ENCODE measurements around the gene PRTN3. TPM values are rescaled to one million over a fixed set of nuclear protein-coding genes. Genes with fewer than 3 reads are reported as not detected.

Gene PRTN3
- polyA plus RNA-seq, 1 of the 3 experiments (the other 2 are of a cell fraction), result not detected

- Histone ChIP-seq H4K20me1 (ENCODE audit: insufficient read depth) (no peaks in the 10 kb centered on the region), H3K4me1 (ENCODE audit: control insufficient read depth in 1 of 2, insufficient read depth in 2 of 2, low read depth in 1 of 2, low read length in 1 of 2) (peaks cover 0 to 4% of the 10 kb centered on the region in 2 experiments; a peak in 1 of 4 replicates), H3K4me2 (no peak overlapping the region), H3K27me3 (ENCODE audit: insufficient read depth) (peaks cover 18% of the 10 kb centered on the region), H3K27ac (ENCODE audit: low read depth in 2 of 2, low read length in 1 of 2) (no peak overlapping the region), H3K9me2 (no peaks in the 10 kb centered on the region), H3K9me3 (no peaks in the 10 kb centered on the region), H3F3A (replicated peaks; ENCODE audit: insufficient read depth) (peaks cover 7% of the 10 kb centered on the region), H3K9ac (no peak overlapping the region), H2AFZ (ENCODE audit: low read depth) (no peak overlapping the region), H3K79me2 (ENCODE audit: insufficient read depth) (no peaks in the 10 kb centered on the region), H3K4me3 (ENCODE audit: low read depth in 2 of 2, low read length in 1 of 2) (no peak overlapping the region; a peak in 1 of 4 replicates), H3K36me3 (replicated peaks in 1 of 2; ENCODE audit: control insufficient read depth in 1 of 2, insufficient read depth in 2 of 2, low read length in 1 of 2) (peaks cover 0 to 4% of the 10 kb centered on the region in 2 experiments)
- CTCF ChIA-PET, result interaction anchor here (1.1 to 2.5 kb wide), 17 partner anchors 13 to 218 kb away, joined by 3 to 29 read pairs (median 5); partner anchors contain the start of genes KISS1R and WDR18
- 39% methylated on average over 33 of the region's 48 CpGs for WGBS (ENCODE audit: low lambda C conversion rate)
- POLR2A ChIA-PET, result interaction anchor here (1.2 kb wide), 1 partner anchor 133 kb away, joined by 3 read pairs; no protein-coding TSS in a partner anchor
- TF ChIP-seq PBX3 (IDR thresholded peaks at IDR 0.05), result no peak; the same call in 1 of the 2 replicates
- TF ChIP-seq FOXM1 (IDR thresholded peaks at IDR 0.05; ENCODE audit: low read depth), result no peak
- no peak for TF ChIP-seq TCF12 (IDR thresholded peaks at IDR 0.05)
- 0 out of 2 replicates have a peak, but pooled peaks have one; percentile 41 for TF ChIP-seq MAX (IDR thresholded peaks at IDR 0.05; ENCODE audit: low read depth)
- DNase-seq, result peak; percentile 91
Measured at GRCh38 chr19:862581-863314, 21.9 kb downstream of the PRTN3 start.

GRCh38 chr19:863315-863620 lies 22.5 kb downstream of the PRTN3 start:
- H3K9ac ChIP-seq, result no peak overlapping the region
- H3K4me1 ChIP-seq (ENCODE audit: control insufficient read depth in 1 of 2, insufficient read depth in 2 of 2, low read depth in 1 of 2, low read length in 1 of 2), result peaks cover 0 to 4% of the 10 kb centered on the region in 2 experiments; a peak in 1 of 4 replicates
- peaks cover 18% of the 10 kb centered on the region for H3K27me3 ChIP-seq (ENCODE audit: insufficient read depth)
- H4K20me1 ChIP-seq (ENCODE audit: insufficient read depth), result no peaks in the 10 kb centered on the region
- DNase-seq, result no peak
- H3K36me3 ChIP-seq (replicated peaks in 1 of 2; ENCODE audit: control insufficient read depth in 1 of 2, insufficient read depth in 2 of 2, low read length in 1 of 2), result peaks cover 0 to 9% of the 10 kb centered on the region in 2 experiments
- H3K79me2 ChIP-seq (ENCODE audit: insufficient read depth), result no peaks in the 10 kb centered on the region
- no peak overlapping the region for H3K4me3 ChIP-seq (ENCODE audit: low read depth in 2 of 2, low read length in 1 of 2)
- no peaks in the 10 kb centered on the region for H3K9me2 ChIP-seq
- H2AFZ ChIP-seq (ENCODE audit: low read depth), result no peak overlapping the region
- POLR2A ChIA-PET, result interaction anchor here (1.2 kb wide), 1 partner anchor 133 kb away, joined by 3 read pairs; no protein-coding TSS in a partner anchor
- H3K27ac ChIP-seq (ENCODE audit: low read depth in 2 of 2, low read length in 1 of 2), result no peak overlapping the region
- TF ChIP-seq SIN3A (IDR thresholded peaks at IDR 0.05; ENCODE audit: borderline replicate concordance, low read depth, low read length) (no peak), YY1 (IDR thresholded peaks at IDR 0.05; ENCODE audit: low read depth) (no peak), ZBTB33 (IDR thresholded peaks at IDR 0.05; ENCODE audit: borderline replicate concordance, low read depth) (no peak), RXRA (IDR thresholded peaks at IDR 0.05; ENCODE audit: borderline replicate concordance, low read depth) (no peak), MAX (IDR thresholded peaks at IDR 0.05; ENCODE audit: low read depth) (no peak), REST (IDR thresholded peaks at IDR 0.05; ENCODE audit: low read depth, low read length) (no peak), USF2 (IDR thresholded peaks at IDR 0.05; ENCODE audit: borderline replicate concordance, low read depth, low read length) (no peak)
- CTCF ChIA-PET, result interaction anchor here (0.6 to 2.5 kb wide), 40 partner anchors 8 to 218 kb away, joined by 3 to 29 read pairs (median 4); partner anchors contain the start of genes ELANE, KISS1R, MED16 and R3HDM4
- H3K4me2 ChIP-seq, result no peak overlapping the region
- H3F3A ChIP-seq (replicated peaks; ENCODE audit: insufficient read depth), result peaks cover 7% of the 10 kb centered on the region
- H3K9me3 ChIP-seq, result no peaks in the 10 kb centered on the region
- WGBS (ENCODE audit: low lambda C conversion rate), result 73% methylated on average over 7 of the region's 7 CpGs

Data from SK-N-SH (cell line).